Neural crest cell (in vitro differentiated cells): ENCODE measurements around the gene EVI5. TPM values are rescaled to one million over a fixed set of nuclear protein-coding genes. Genes with fewer than 3 reads are reported as not detected.
"Not testable (repeated sequence)": the region's sequence is repeated elsewhere in the genome, so short reads cannot be mapped to it uniquely, and the experiment has no call there.

Experiments used
- DNase-seq: peaks from one replicate; pipeline ENCODE4 v3.0.0; 2021; ENCODE audit warnings: low read depth, mixed read lengths, low spot score
- H3K27ac Mint-ChIP-seq: one replicate; pipeline ENCODE4 v1.8.0; 2021; ENCODE audit warnings: mild to moderate bottlenecking, mixed read lengths; ENCODE audit not compliant: unreplicated experiment
- H3K27me3 Mint-ChIP-seq: 2 replicates; pipeline ENCODE4 v1.8.0; 2021; ENCODE audit warnings: low read depth, mild to moderate bottlenecking, mixed read lengths
- H3K36me3 Mint-ChIP-seq: 2 replicates; pipeline ENCODE4 v1.8.0; 2021; ENCODE audit warnings: low read depth, mild to moderate bottlenecking, mixed read lengths
- H3K4me1 Mint-ChIP-seq: 2 replicates; pipeline ENCODE4 v1.8.0; 2021; ENCODE audit warnings: mixed read lengths
- H3K4me3 Mint-ChIP-seq: one replicate; pipeline ENCODE4 v1.8.0; 2021; ENCODE audit warnings: mild to moderate bottlenecking, mixed read lengths
- H3K9me3 Mint-ChIP-seq: 2 replicates; pipeline ENCODE4 v1.8.0; 2021; ENCODE audit warnings: mixed read lengths
- total RNA-seq: library from RNA; stranded (reverse); gene quantifications from 2 replicates; pipeline ENCODE4 v1.2.1, GENCODE V29; 2021
- TF ChIP-seq, protein P1 (sequence below): fragments of 200-600 bp; sonication (generic); conservative IDR thresholded peaks from 2 replicates; pipeline ENCODE4 v1.5.0; 2021; ENCODE audit warnings: antibody characterized with exemption, mild to moderate bottlenecking

Gene EVI5
- total RNA-seq, 1 donor from 2014 or later = 24.7 TPM

DNA sequence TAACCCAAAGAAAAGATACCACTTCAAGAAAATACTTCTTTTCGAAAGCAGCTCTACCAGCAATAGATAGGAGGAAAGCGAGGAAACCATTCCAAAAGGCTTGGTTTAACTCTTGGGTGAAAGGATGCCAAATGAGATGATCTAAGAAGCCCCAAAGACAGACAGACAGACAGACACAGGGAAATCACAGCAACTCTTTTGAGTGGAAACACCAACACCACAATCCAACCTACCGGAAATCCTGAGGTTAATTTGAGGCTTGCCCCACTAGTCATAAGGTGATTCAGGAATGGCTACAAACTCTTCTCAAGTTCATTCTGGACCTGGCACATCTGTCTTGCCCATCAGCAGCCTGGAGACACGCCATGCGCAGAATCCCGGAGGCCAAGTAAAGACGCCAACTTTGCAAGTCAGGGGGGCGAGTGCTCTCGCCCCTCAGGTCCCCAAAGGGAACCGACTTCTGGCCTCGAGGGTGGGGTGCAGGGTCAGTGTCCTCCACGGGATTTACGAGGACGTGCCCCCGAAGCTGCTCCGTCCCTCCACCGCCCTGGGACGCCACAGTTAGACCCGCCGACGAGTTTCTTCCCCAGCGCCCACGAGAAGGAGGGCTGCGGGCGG, 778 bp downstream of the EVI5 start:
- Mint-ChIP-seq H3K27ac (peak overlapping the region; percentile 50), H3K4me3 (peak overlapping the region; percentile 95), H3K4me1 (peaks cover 28% of the 10 kb centered on the region), H3K27me3 (peaks cover 10% of the 10 kb centered on the region), H3K9me3 (no peaks in the 10 kb centered on the region), H3K36me3 (peaks cover 4% of the 10 kb centered on the region)
- no peak for DNase-seq
- TF ChIP-seq, protein P1, sequence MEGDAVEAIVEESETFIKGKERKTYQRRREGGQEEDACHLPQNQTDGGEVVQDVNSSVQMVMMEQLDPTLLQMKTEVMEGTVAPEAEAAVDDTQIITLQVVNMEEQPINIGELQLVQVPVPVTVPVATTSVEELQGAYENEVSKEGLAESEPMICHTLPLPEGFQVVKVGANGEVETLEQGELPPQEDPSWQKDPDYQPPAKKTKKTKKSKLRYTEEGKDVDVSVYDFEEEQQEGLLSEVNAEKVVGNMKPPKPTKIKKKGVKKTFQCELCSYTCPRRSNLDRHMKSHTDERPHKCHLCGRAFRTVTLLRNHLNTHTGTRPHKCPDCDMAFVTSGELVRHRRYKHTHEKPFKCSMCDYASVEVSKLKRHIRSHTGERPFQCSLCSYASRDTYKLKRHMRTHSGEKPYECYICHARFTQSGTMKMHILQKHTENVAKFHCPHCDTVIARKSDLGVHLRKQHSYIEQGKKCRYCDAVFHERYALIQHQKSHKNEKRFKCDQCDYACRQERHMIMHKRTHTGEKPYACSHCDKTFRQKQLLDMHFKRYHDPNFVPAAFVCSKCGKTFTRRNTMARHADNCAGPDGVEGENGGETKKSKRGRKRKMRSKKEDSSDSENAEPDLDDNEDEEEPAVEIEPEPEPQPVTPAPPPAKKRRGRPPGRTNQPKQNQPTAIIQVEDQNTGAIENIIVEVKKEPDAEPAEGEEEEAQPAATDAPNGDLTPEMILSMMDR = no peak

GRCh38 chr1:92783550-92783949, 1.4 kb downstream of the EVI5 start:
- TF ChIP-seq, protein P1 = peak; percentile 44
- H3K27me3 Mint-ChIP-seq, H3K27ac Mint-ChIP-seq, DNase-seq, H3K36me3 Mint-ChIP-seq, H3K9me3 Mint-ChIP-seq: not testable (repeated sequence)
- Mint-ChIP-seq H3K4me3 (peak overlapping the region; percentile 95), H3K4me1 (peaks cover 29% of the 10 kb centered on the region)

GRCh38 chr1:92778376-92778775, 6.5 kb downstream of the EVI5 start:
- Mint-ChIP-seq H3K27ac (no peak overlapping the region), H3K27me3 (no peaks in the 10 kb centered on the region)
- TF ChIP-seq, protein P1 = no peak

DNA sequence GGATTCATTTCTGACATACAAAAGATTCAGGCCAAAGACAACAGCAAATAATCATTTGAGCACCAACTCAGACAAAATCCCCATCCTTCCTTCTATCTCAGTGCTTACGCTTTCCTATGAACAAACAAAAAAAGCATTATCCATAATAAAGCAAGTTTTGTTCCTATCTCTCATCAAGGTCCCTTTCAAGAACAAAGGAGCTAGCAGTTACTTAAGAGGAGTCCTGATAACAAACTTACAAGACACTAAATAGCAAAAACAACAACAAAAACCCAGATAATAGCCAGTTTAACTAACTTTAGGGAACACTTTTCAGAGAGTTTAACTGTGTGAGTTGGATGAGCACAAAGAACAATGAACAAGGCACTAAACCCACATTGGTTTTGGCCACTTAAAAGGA, 10.5 kb downstream of the EVI5 start:
- H3K36me3 Mint-ChIP-seq = peaks cover 4% of the 10 kb centered on the region
- H3K9me3 Mint-ChIP-seq = no peaks in the 10 kb centered on the region
- H3K27me3 Mint-ChIP-seq = no peaks in the 10 kb centered on the region
- H3K4me1 Mint-ChIP-seq = peaks cover 19% of the 10 kb centered on the region
- TF ChIP-seq, protein P1 = no peak
- no peak overlapping the region for H3K4me3 Mint-ChIP-seq
- no peak for DNase-seq
- no peak overlapping the region for H3K27ac Mint-ChIP-seq

More at GRCh38 chr1:92778376-92778775, 6.5 kb downstream of the EVI5 start:
- H3K4me3 Mint-ChIP-seq = no peak overlapping the region
- H3K36me3 Mint-ChIP-seq = no peaks in the 10 kb centered on the region
- no peaks in the 10 kb centered on the region for H3K9me3 Mint-ChIP-seq
- peaks cover 25% of the 10 kb centered on the region for H3K4me1 Mint-ChIP-seq
- no peak for DNase-seq

DNA sequence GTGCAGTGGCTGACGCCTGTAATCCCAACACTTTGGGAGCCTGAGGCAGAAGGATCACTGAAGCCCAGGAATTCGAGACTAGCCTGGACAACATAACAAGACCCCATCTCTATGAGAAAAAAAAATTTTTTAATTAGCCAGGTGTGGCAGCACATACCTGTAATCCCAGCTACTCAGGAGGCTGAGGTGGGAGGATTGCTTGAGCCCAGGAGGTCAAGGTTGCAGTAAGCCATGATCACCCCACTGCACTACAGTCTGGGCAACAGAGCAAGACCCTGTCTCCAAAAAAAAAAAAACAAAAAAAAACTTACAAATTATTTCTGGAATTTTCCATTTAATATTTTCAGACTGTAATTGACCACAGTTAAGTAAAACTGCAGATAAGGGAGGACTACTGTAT, 11.2 kb downstream of the EVI5 start:
- not testable (repeated sequence) for H3K9me3 Mint-ChIP-seq, H3K27ac Mint-ChIP-seq, H3K4me3 Mint-ChIP-seq, H3K27me3 Mint-ChIP-seq, H3K36me3 Mint-ChIP-seq, DNase-seq
- H3K4me1 Mint-ChIP-seq = peaks cover 19% of the 10 kb centered on the region

GRCh38 chr1:92769856-92770255, 15.1 kb downstream of the EVI5 start:
- Mint-ChIP-seq H3K9me3 (no peaks in the 10 kb centered on the region), H3K4me3 (no peak overlapping the region), H3K36me3 (peaks cover 7% of the 10 kb centered on the region), H3K27me3 (no peaks in the 10 kb centered on the region), H3K4me1 (peaks cover 12% of the 10 kb centered on the region), H3K27ac (no peak overlapping the region)
- DNase-seq = no peak
- TF ChIP-seq, protein P1 = no peak
